HG02970 (cell line): ENCODE data around the gene C2orf69.

Source experiments
- ATAC-seq: cut with Tn5 transposase; IDR thresholded peaks from one replicate; pipeline ENCODE4 v1.9.1; 2021; ENCODE audit warnings: mild to moderate bottlenecking, moderate library complexity, moderate number of reproducible peaks; ENCODE audit not compliant: unreplicated experiment, low FRiP score

Gene C2orf69, protein sequence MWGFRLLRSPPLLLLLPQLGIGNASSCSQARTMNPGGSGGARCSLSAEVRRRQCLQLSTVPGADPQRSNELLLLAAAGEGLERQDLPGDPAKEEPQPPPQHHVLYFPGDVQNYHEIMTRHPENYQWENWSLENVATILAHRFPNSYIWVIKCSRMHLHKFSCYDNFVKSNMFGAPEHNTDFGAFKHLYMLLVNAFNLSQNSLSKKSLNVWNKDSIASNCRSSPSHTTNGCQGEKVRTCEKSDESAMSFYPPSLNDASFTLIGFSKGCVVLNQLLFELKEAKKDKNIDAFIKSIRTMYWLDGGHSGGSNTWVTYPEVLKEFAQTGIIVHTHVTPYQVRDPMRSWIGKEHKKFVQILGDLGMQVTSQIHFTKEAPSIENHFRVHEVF

GRCh38 chr2:199911052-199911876 lies at the start of gene C2orf69:
Gene C2orf69 (plus strand): TSS chr2:199911293. CDS start chr2:199911439, 146 bp downstream.
- ATAC-seq = peak; percentile 93

DNA sequence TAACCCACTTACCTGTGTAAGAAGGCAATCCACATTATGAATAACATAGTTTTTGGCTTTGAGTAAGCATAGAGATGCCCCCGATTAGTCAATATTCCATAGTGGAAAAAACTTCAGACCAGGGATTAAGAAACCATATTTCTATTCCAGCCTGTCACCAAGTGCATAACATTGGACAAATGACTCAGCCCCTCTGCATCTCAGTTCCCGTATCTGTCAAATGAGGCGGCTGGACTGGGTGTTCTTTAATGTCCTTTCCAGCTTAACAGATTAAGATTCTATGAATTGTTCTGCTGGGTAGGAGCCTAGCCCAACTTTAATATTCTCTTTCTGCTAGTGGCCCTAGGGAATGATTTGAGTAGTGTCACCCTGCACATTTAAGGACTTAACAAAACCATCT lies 48.3 kb upstream of the C2orf69 start:
- ATAC-seq = no peak

DNA sequence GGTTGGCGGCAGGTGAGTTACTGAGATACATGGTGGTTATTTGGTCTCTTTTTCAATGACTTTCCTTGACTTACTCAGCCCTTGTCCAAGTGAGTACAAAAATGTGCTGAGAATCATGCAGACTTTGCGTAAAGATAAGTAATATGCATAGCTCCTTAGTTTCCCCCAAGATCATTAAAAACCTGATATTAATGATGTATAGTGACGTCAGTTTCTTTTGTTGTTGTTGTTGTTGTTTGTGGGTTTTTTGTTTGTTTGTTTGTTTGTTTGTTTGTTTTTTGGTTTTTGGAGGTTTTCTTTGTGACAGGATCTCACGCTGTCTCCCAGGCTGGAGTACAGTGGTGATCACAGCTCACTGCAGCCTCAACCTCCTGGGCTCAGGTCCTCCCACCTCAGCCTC lies 45.2 kb upstream of the C2orf69 start:
- ATAC-seq = no peak

DNA sequence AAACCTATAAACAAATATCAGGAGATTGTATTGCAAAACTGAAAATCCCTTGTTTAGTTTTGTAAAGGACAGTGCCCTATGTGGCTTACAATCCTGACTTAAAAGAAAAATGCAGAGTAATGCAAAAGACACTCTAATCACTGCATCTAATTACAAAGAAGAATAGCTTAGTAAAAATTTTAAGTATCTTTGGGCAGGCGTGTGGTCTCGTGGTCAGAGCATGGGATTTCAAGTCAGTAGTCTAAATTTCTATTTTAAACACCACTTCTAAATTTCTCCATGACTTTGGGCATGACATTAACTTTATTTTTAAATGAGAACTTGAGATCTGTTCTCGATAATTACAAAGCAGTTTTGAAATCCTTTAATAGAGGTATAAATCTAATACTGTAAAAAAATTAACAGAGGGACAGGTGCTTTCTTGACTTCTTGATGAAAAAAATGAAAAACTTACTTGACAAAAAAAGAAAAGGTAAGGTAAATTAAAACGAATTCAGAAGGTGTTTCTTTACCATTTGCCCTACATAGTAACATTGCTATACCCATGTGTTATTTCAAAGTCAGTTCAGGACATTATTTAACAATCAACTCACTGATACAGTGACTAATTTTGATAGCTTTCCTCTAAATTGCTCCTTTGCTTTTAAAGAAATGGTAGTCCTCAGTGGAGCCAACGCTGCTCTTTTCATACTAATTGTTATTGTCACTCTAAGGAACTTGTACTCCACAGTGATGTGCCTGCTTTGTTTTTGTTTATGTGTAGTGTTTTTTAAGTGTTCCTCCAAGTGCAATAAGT lies 42.5 kb upstream of the C2orf69 start:
- no peak for ATAC-seq

DNA sequence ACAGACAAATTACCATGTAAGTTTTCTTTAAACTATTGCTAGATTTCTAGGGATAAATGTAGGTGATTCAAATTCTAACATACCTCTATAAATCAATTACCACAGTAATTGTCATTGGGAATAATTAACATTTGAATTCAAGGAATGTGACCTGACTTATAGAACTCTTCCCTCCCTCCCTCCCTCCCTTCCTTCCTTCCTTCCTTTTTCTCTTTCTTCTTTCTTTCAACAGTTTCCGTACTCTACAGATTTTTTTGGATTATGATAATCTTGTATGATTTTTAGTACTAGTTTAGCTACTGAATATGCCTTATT lies 41.9 kb upstream of the C2orf69 start:
- ATAC-seq = no peak

DNA sequence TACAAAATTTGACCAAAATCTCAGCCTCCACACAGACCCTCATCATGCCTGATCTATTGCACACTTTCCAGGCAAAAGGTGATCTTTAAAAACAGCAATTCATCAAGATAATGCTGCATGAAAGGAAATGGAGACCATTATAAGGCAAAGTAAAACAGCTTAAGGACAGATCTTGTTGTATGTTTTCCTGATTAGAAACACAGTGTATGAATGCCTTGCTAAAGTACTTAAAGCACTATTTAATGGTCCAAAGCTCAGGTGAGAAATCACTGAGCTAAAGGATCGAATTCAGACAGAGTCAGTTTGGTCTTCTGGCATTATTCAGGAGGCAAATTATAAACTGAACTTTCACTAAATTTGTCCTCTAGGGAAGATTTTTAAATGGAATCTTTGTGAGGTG lies 41.4 kb upstream of the C2orf69 start:
- no peak for ATAC-seq

GRCh38 chr2:199870581-199870980 lies 40.5 kb upstream of the C2orf69 start:
- ATAC-seq = no peak

GRCh38 chr2:199874209-199874608 lies 36.9 kb upstream of the C2orf69 start:
- no peak for ATAC-seq

GRCh38 chr2:199875400-199875799 lies 35.7 kb upstream of the C2orf69 start:
- no peak for ATAC-seq

DNA sequence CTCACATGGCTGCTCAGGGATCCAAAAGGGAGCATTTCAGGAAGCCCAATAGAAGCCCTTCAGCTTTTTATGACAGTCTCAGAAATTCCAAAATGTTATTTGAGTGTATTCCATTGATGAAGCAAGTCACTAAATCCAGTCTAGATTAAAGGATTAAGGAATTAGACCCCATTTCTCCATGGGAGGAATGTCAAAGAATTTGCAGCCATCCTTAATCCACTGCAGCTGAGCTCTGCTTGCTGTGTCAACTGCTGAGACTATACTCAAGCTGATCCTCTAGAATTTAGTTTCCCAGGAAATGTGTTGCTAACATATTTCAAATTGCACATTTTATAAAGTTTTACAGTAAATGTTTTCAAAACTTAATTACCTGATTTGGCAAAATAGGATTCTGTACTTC lies 28.4 kb upstream of the C2orf69 start:
- no peak for ATAC-seq

- no peak for ATAC-seq
Measured at GRCh38 chr2:199883474-199884212, 27.4 kb upstream of the C2orf69 start.

DNA sequence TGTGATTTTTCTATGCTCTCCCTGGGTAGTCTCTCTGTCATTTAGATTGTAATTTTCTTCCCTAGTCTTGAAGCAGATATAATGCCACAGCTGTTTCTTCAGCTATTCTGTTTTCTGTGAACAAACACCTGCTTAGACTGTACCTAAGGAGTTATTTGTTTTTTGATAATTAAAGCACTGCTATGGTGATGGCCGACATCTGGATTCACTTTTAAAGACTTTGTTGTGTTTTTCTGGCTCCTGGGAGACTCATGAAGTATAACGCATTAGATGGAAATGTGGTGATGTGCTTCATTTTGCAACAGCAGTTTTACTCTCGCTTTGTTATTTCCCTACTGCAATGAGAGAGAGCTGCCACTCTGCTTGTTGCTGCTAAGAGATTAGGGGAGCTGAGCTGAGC lies 15.7 kb upstream of the C2orf69 start:
- ATAC-seq = no peak

DNA sequence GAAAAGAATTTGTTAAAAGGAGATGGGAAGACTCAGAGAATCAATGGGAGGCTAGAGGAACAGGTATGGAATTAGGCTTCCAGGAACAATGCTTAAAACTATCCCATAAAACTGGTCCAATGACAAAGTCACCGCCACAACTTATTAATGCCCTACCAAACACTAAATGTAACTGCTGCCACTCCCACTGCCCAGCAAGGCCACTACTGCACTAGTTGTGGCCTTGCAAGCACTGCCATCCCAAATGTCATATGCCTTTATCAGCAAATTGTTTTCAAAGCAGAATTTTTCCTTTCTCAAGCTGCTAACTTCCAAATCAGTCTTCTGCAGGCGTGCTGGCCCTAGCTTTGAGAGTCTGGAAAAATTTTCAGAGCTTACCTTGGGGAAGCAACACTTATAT lies 14.5 kb upstream of the C2orf69 start:
- ATAC-seq = no peak

- no peak for ATAC-seq
Measured at GRCh38 chr2:199901942-199902341, 9.2 kb upstream of the C2orf69 start.

DNA sequence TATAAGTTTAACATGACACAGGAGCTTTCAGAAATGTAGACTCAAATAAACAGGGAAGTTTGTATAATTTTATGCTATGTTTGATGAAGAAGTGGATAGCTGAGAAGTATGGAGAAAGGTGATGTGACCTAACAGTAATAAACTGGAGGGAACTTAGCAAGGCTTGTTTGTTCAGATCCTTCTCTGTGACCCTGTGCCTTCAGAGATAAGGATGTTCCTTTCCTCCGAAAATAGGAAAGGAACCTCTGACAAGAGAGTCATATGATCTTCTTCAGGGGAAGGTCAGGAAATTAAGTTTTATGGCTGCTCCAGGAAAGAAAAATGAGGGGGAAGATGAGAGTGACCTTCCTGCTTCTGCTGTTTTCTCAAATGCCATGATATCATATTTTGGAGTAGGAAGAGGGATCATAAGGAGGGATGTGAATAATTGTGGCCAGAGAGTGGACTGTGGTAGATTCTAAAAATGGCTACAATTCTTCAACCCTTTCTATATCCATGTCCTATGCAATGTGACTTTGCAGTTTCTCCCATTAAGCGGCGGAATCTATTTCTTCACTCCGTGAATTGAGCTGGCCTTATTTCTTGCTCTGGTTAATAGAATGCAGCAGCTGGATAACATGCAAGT lies 8.5 kb upstream of the C2orf69 start:
- ATAC-seq = no peak

- ATAC-seq = no peak
Measured at GRCh38 chr2:199903111-199903510, 8.0 kb upstream of the C2orf69 start.

GRCh38 chr2:199907008-199907714 lies 3.9 kb upstream of the C2orf69 start:
- ATAC-seq = no peak

- ATAC-seq = no peak
Measured at GRCh38 chr2:199910338-199911051, 598 bp upstream of the C2orf69 start.

DNA sequence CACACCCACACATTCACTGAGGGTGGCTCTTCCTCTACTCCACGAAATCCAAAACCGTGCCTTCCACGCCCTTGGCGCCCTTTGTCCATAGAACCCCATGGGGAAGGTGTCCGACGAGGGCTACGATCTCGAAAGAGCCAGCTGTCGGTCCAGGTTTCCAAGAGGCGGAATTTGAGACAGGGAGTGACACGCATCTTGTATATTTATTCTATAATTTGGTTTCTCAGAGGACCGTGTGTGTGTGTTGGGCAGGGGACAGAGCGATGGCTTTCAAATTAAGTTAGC lies 726 bp downstream of the C2orf69 start:
- ATAC-seq = no peak
